H9 (cell line): Measurements from ENCODE around the gene GNGT2. TPM values are rescaled to one million over a fixed set of nuclear protein-coding genes. Genes with fewer than 3 reads are reported as not detected.

Experiments used
- DNase-seq: peaks from one replicate; pipeline ENCODE4 v3.0.0-alpha.2; 2017
- H2AFZ ChIP-seq: one replicate; pipeline ENCODE4 v1.6.1; 2013; ENCODE audit warnings: mild to moderate bottlenecking, low read length, control low read depth, moderate library complexity
- H2AK5ac ChIP-seq: 2 replicates; pipeline ENCODE4 v1.6.1; 2013; ENCODE audit warnings: low read length, control low read depth, mixed read lengths; ENCODE audit not compliant: insufficient read length
- H2BK120ac ChIP-seq: one replicate; pipeline ENCODE4 v1.6.1; 2013; ENCODE audit warnings: low read depth, mild to moderate bottlenecking, low read length, control low read depth, inconsistent platforms; ENCODE audit not compliant: poor library complexity, severe bottlenecking
- H2BK12ac ChIP-seq: 2 replicates; pipeline ENCODE4 v1.6.1; 2013; ENCODE audit warnings: low read length, control low read depth, mixed read lengths, low read depth; ENCODE audit not compliant: insufficient read length
- H2BK15ac ChIP-seq: 2 replicates; pipeline ENCODE4 v1.6.1; 2013; ENCODE audit warnings: low read depth, low read length, control low read depth
- H2BK20ac ChIP-seq: one replicate; pipeline ENCODE4 v1.6.1; 2013; ENCODE audit warnings: low read depth, mild to moderate bottlenecking, low read length, control low read depth, inconsistent platforms; ENCODE audit not compliant: poor library complexity, severe bottlenecking
- H2BK5ac ChIP-seq: 2 replicates; pipeline ENCODE4 v1.6.1; 2013; ENCODE audit warnings: low read length, control low read depth, mixed read lengths; ENCODE audit not compliant: insufficient read length
- H3K14ac ChIP-seq: 2 replicates; pipeline ENCODE4 v1.6.1; 2013; ENCODE audit warnings: low read length, control low read depth; ENCODE audit not compliant: insufficient read depth
- H3K18ac ChIP-seq: 2 replicates; pipeline ENCODE4 v1.6.1; 2013; ENCODE audit warnings: low read depth, mild to moderate bottlenecking, mixed read lengths, low read length, control low read depth; ENCODE audit not compliant: insufficient read length
- H3K23ac ChIP-seq: 2 replicates; pipeline ENCODE4 v1.6.1; 2013; ENCODE audit warnings: low read length, control low read depth, mixed read lengths, low read depth; ENCODE audit not compliant: insufficient read length
- H3K23me2 ChIP-seq: 2 replicates; pipeline ENCODE4 v1.6.1; 2013; ENCODE audit warnings: low read depth, mild to moderate bottlenecking, mixed read lengths, low read length, control low read depth; ENCODE audit not compliant: insufficient read length, poor library complexity, severe bottlenecking
- H3K27ac ChIP-seq: 2 replicates; pipeline ENCODE4 v1.5.1; 2013; ENCODE audit warnings: low read length, control low read depth, mixed read lengths, low read depth; ENCODE audit not compliant: insufficient read length
- H3K27me3 ChIP-seq: 2 replicates; pipeline ENCODE4 v1.6.1; 2013; ENCODE audit warnings: low read length, control low read depth, inconsistent platforms; ENCODE audit not compliant: insufficient read depth
- H3K4ac ChIP-seq: 2 replicates; pipeline ENCODE4 v1.6.1; 2013; ENCODE audit warnings: low read depth, mild to moderate bottlenecking, control low read depth, inconsistent platforms, low read length, moderate library complexity
- H3K4me1 ChIP-seq: 2 replicates; pipeline ENCODE4 v1.6.1; 2013; ENCODE audit warnings: low read length, control low read depth, inconsistent platforms; ENCODE audit not compliant: insufficient read depth
- H3K4me2 ChIP-seq: 2 replicates; pipeline ENCODE4 v1.6.1; 2013; ENCODE audit warnings: low read length, control low read depth, mixed read lengths; ENCODE audit not compliant: insufficient read length, insufficient read depth
- H3K56ac ChIP-seq: 2 replicates; pipeline ENCODE4 v1.6.1; 2013; ENCODE audit warnings: low read depth, mild to moderate bottlenecking, mixed read lengths, low read length, control low read depth; ENCODE audit not compliant: insufficient read length
- H3K79me1 ChIP-seq: 2 replicates; pipeline ENCODE4 v1.6.1; 2013; ENCODE audit warnings: low read depth, mild to moderate bottlenecking, moderate library complexity, low read length, control low read depth, inconsistent platforms; ENCODE audit not compliant: insufficient read depth, poor library complexity, severe bottlenecking
- H3K79me2 ChIP-seq: 2 replicates; pipeline ENCODE4 v1.6.1; 2013; ENCODE audit warnings: low read length, control low read depth, inconsistent platforms; ENCODE audit not compliant: insufficient read depth
- H3K9ac ChIP-seq: 2 replicates; pipeline ENCODE4 v1.6.1; 2013; ENCODE audit warnings: low read length, control low read depth, mixed read lengths; ENCODE audit not compliant: insufficient read length; ENCODE audit errors: extremely low read depth
- H3K9me3 ChIP-seq: one replicate; pipeline ENCODE4 v1.6.1; 2013; ENCODE audit warnings: low read depth, low read length, inconsistent platforms; ENCODE audit not compliant: control insufficient read depth
- H3T11ph ChIP-seq: one replicate; pipeline ENCODE4 v1.6.1; 2013; ENCODE audit warnings: mild to moderate bottlenecking, low read length, control low read depth, inconsistent platforms
- H4K20me1 ChIP-seq: one replicate; pipeline ENCODE4 v1.6.1; 2013; ENCODE audit not compliant: control insufficient read depth, insufficient read length, insufficient read depth
- H4K5ac ChIP-seq: 2 replicates; pipeline ENCODE4 v1.6.1; 2013; ENCODE audit warnings: low read depth, mild to moderate bottlenecking, mixed read lengths, low read length, control low read depth; ENCODE audit not compliant: insufficient read length
- H4K8ac ChIP-seq: replicated peaks from 2 replicates; pipeline ENCODE4 v1.6.1; 2013; ENCODE audit warnings: low read length, control low read depth, mixed read lengths, low read depth; ENCODE audit not compliant: insufficient read length
- H4K91ac ChIP-seq: 2 replicates; pipeline ENCODE4 v1.6.1; 2013; ENCODE audit warnings: low read depth, mild to moderate bottlenecking, moderate library complexity, mixed read lengths, low read length, control low read depth; ENCODE audit not compliant: insufficient read length
- H3K27ac Mint-ChIP-seq, 3 experiments: 2 replicates in 2 of 3; 3 replicates in 1 of 3; pipeline ENCODE4 v1.8.0; 2020 to 2021; ENCODE audit warnings: mixed read lengths in 3 of 3, mild to moderate bottlenecking in 1 of 3, moderate library complexity in 1 of 3
- H3K27me3 Mint-ChIP-seq: 2 replicates; pipeline ENCODE4 v1.8.0; 2021; ENCODE audit warnings: low read depth, mild to moderate bottlenecking, moderate library complexity, mixed read lengths
- H3K36me3 Mint-ChIP-seq, 3 experiments: 2 replicates in 2 of 3; 3 replicates in 1 of 3; pipeline ENCODE4 v1.8.0; 2020 to 2021; ENCODE audit warnings: low read depth in 3 of 3, mixed read lengths in 3 of 3; ENCODE audit not compliant: insufficient read depth in 1 of 3
- H3K4me1 Mint-ChIP-seq, 2 experiments: 2 replicates each; pipeline ENCODE4 v1.8.0; 2020; ENCODE audit warnings: mixed read lengths in 2 of 2
- H3K4me3 Mint-ChIP-seq, 2 experiments: 2 replicates in 1 of 2; 3 replicates in 1 of 2; pipeline ENCODE4 v1.8.0; 2020 to 2021; ENCODE audit warnings: mild to moderate bottlenecking in 2 of 2, mixed read lengths in 2 of 2, moderate library complexity in 1 of 2
- H3K9me3 Mint-ChIP-seq, 2 experiments: 2 replicates in 1 of 2; 3 replicates in 1 of 2; pipeline ENCODE4 v1.8.0; 2020; ENCODE audit warnings: mild to moderate bottlenecking in 2 of 2, mixed read lengths in 2 of 2, moderate library complexity in 1 of 2
- WGBS: extraction: QIAGEN DNeasy Blood & Tissue Kit; methylation state at CpG from one replicate; pipeline ENCODE4 v1.1.7; 2013; ENCODE audit warnings: missing lambda C conversion rate, low lambda C conversion rate, mixed read lengths; ENCODE audit not compliant: insufficient read length; ENCODE audit errors: extremely low coverage; 5-methylcytosine and 5-hydroxymethylcytosine counted together
- total RNA-seq: library from RNA; stranded (reverse); gene quantifications from 2 replicates; pipeline ENCODE4 v1.2.1, GENCODE V29; 2021
- TF ChIP-seq, protein P1 (sequence below): fragments of 200-600 bp; sonication (generic); conservative IDR thresholded peaks from 3 replicates; pipeline ENCODE4 v1.8.0; 2021; ENCODE audit warnings: antibody characterized with exemption, mild to moderate bottlenecking

The GNGT2 gene
- total RNA-seq, 1 experiment from 2014 or later = 0.42 TPM

DNA sequence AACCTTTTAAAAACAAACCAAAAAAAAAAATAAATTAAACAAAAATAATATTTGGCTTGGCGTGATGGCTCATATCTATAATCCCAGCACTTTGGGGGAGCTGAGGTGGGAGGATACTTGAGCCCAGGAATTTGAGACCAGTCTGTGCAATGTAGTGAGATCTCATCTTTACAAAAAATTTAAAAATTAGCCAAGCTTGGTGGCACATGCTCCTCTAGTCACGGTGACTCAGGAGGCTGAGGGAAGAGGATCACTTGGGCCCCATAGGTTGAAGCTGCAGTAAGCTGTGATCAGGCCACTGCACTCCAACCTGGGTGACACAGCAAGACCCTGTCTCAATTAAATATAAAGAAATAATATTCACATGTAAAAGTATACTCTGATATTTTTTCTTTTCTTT, 12.2 kb downstream of the GNGT2 start:
- no peaks in the 10 kb centered on the region for H3K79me1 ChIP-seq
- no CpG with 5 or more reads among the region's 2 CpGs for WGBS
- no peak overlapping the region for H3K23ac ChIP-seq
- H3K27ac Mint-ChIP-seq = no peak overlapping the region
- no peak overlapping the region for H3K56ac ChIP-seq
- no peak overlapping the region for H3K14ac ChIP-seq
- no peak for DNase-seq
- no peak overlapping the region for H2BK20ac ChIP-seq
- H3K27me3 ChIP-seq = no peaks in the 10 kb centered on the region; the same call in 1 of the 2 replicates
- H3K27me3 Mint-ChIP-seq = peaks cover 15% of the 10 kb centered on the region
- no peak overlapping the region for H4K5ac ChIP-seq
- no peak overlapping the region for H3K27ac ChIP-seq
- no peak overlapping the region for H2BK15ac ChIP-seq
- peaks cover 5 to 10% of the 10 kb centered on the region in 2 experiments for H3K4me1 Mint-ChIP-seq
- no peaks in the 10 kb centered on the region; the same call in 1 of the 2 replicates for H3K4me1 ChIP-seq
- no peaks in the 10 kb centered on the region for H3K9me3 Mint-ChIP-seq
- H4K91ac ChIP-seq = no peak overlapping the region
- no peak overlapping the region for H2BK5ac ChIP-seq
- H3K4ac ChIP-seq = no peak overlapping the region
- H2AK5ac ChIP-seq = no peak overlapping the region
- TF ChIP-seq, protein P1, sequence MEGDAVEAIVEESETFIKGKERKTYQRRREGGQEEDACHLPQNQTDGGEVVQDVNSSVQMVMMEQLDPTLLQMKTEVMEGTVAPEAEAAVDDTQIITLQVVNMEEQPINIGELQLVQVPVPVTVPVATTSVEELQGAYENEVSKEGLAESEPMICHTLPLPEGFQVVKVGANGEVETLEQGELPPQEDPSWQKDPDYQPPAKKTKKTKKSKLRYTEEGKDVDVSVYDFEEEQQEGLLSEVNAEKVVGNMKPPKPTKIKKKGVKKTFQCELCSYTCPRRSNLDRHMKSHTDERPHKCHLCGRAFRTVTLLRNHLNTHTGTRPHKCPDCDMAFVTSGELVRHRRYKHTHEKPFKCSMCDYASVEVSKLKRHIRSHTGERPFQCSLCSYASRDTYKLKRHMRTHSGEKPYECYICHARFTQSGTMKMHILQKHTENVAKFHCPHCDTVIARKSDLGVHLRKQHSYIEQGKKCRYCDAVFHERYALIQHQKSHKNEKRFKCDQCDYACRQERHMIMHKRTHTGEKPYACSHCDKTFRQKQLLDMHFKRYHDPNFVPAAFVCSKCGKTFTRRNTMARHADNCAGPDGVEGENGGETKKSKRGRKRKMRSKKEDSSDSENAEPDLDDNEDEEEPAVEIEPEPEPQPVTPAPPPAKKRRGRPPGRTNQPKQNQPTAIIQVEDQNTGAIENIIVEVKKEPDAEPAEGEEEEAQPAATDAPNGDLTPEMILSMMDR = no peak
- no peak overlapping the region for H3K4me3 Mint-ChIP-seq
- H3T11ph ChIP-seq = no peak overlapping the region
- H2BK12ac ChIP-seq = no peak overlapping the region
- no peak overlapping the region for H2BK120ac ChIP-seq
- H3K79me2 ChIP-seq = no peaks in the 10 kb centered on the region
- no peak overlapping the region for H2AFZ ChIP-seq
- no peaks in the 10 kb centered on the region for H4K20me1 ChIP-seq
- H4K8ac ChIP-seq = no peak overlapping the region
- H3K9ac ChIP-seq = no peak overlapping the region
- no peak overlapping the region for H3K18ac ChIP-seq
- H3K36me3 Mint-ChIP-seq = no peaks in the 10 kb centered on the region
- peaks cover 6% of the 10 kb centered on the region for H3K23me2 ChIP-seq
- H3K4me2 ChIP-seq = no peak overlapping the region
- H3K9me3 ChIP-seq = no peaks in the 10 kb centered on the region
